NCI-H1417 (cell line): ENCODE data around the gene PIGH.

Experiments used
- DNase-seq, 3 experiments: peaks; one replicate each; lab custom pipeline; 2025; lab: John Stamatoyannopoulos, UW

Gene PIGH

GRCh38 chr14:67575684-67576083, 24.4 kb downstream of the PIGH start:
- DNase-seq = no peak

GRCh38 chr14:67574806-67575205, 25.3 kb downstream of the PIGH start:
- no peak for DNase-seq

GRCh38 chr14:67574156-67574555, 25.9 kb downstream of the PIGH start:
- no peak for DNase-seq

GRCh38 chr14:67573228-67574010, 26.6 kb downstream of the PIGH start:
- DNase-seq = no peak

GRCh38 chr14:67572608-67573007, 27.5 kb downstream of the PIGH start:
- no peak for DNase-seq

- no peak for DNase-seq
These were observed 28.1 kb downstream of the PIGH start for GRCh38 chr14:67571991-67572323.

- peak; percentile 25 to 72 (median 71) for DNase-seq
These were observed 28.6 kb downstream of the PIGH start for GRCh38 chr14:67571275-67571990.

GRCh38 chr14:67570453-67570852, 29.6 kb downstream of the PIGH start:
- DNase-seq = no peak

GRCh38 chr14:67569651-67570290, 30.3 kb downstream of the PIGH start:
- DNase-seq = no peak

- DNase-seq = no peak
These were observed 30.9 kb downstream of the PIGH start for GRCh38 chr14:67569011-67569650.

GRCh38 chr14:67567654-67568053, 32.4 kb downstream of the PIGH start:
- DNase-seq = no peak

- DNase-seq = no peak
These were observed 33.2 kb downstream of the PIGH start for GRCh38 chr14:67566908-67567307.

GRCh38 chr14:67564236-67564635, 35.8 kb downstream of the PIGH start:
- peak in 1 of 3 experiments; percentile 33 for DNase-seq

GRCh38 chr14:67562776-67563150, 37.3 kb downstream of the PIGH start:
- DNase-seq = no peak

GRCh38 chr14:67562025-67562775, 37.9 kb downstream of the PIGH start:
- DNase-seq = no peak

- no peak for DNase-seq
These were observed 40.4 kb downstream of the PIGH start for GRCh38 chr14:67559639-67560038.

GRCh38 chr14:67557656-67558055, 42.4 kb downstream of the PIGH start:
- no peak for DNase-seq

GRCh38 chr14:67557118-67557517, 43.0 kb downstream of the PIGH start:
- DNase-seq = no peak

- no peak for DNase-seq
These were observed 43.4 kb downstream of the PIGH start for GRCh38 chr14:67556671-67557070.

GRCh38 chr14:67555518-67556090, 44.5 kb downstream of the PIGH start:
- peak in 1 of 3 experiments; percentile 66 for DNase-seq

- no peak for DNase-seq
These were observed 45.7 kb downstream of the PIGH start for GRCh38 chr14:67554341-67554740.

GRCh38 chr14:67553547-67553946, 46.5 kb downstream of the PIGH start:
- no peak for DNase-seq
